Mucosa of rectum (tissue), 2 donors: ENCODE measurements around the gene ORAI1.
"Not testable (repeated sequence)": the region's sequence is repeated elsewhere in the genome, so short reads cannot be mapped to it uniquely, and the experiment has no call there.

ENCODE experiments used
- H3K27ac ChIP-seq, 2 donors: one replicate each; pipeline ENCODE4 v1.7.0; 2013; ENCODE audit warnings: inconsistent platforms in 2 of 2, low read depth in 2 of 2, low read length in 2 of 2
- H3K27me3 ChIP-seq, 2 donors: one replicate each; pipeline ENCODE4 v1.7.0; 2013; ENCODE audit warnings: low read length in 2 of 2; ENCODE audit not compliant: control insufficient read depth in 2 of 2, insufficient read depth in 2 of 2
- H3K36me3 ChIP-seq, 2 donors: one replicate each; pipeline ENCODE4 v1.7.0; 2013; ENCODE audit warnings: low read length in 2 of 2; ENCODE audit not compliant: control insufficient read depth in 2 of 2, insufficient read depth in 2 of 2
- H3K4me1 ChIP-seq, 2 donors: one replicate each; pipeline ENCODE4 v1.7.0; 2013; ENCODE audit warnings: low read length in 2 of 2, mild to moderate bottlenecking in 1 of 2; ENCODE audit not compliant: control insufficient read depth in 2 of 2, insufficient read depth in 2 of 2
- H3K4me3 ChIP-seq, 2 donors: one replicate each; pipeline ENCODE4 v1.7.0; 2013; ENCODE audit warnings: low read length in 2 of 2
- H3K9ac ChIP-seq, 2 donors: one replicate each; pipeline ENCODE4 v1.7.0; 2013; ENCODE audit warnings: low read length in 2 of 2, low read depth in 1 of 2, mild to moderate bottlenecking in 1 of 2
- H3K9me3 ChIP-seq, 2 donors: one replicate each; pipeline ENCODE4 v1.7.0; 2013; ENCODE audit warnings: low read length in 2 of 2; ENCODE audit not compliant: control insufficient read depth in 2 of 2
- donor health status: healthy.
- donor health status: Normal muscosa, but diverticular disease.

Gene ORAI1

DNA sequence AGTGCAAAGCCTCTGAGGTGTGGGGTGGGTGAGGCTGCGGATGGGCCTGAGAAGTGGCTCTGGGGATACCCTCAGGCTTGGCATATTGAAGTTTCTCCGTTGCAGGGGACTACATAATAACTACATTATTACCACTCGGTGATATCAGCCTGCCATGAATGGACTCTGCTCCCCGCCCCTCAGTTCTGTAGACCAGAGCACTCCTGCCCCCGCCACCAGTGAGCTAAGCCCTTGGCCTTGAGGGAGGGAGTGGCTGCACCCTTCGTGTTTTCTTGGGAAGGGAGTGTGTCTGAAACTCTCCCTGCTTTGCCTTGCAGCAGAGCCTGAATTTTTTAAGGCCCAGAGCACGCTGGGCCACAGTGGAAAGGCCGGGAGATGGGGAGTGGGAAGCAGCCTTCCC lies 1.7 kb downstream of the ORAI1 start:
- H3K4me3 ChIP-seq, result peak overlapping the region; percentile 83 to 89
- no peaks in the 10 kb centered on the region for H3K27me3 ChIP-seq
- peaks cover 22 to 26% of the 10 kb centered on the region in 2 donors for H3K4me1 ChIP-seq
- H3K9me3 ChIP-seq, result no peaks in the 10 kb centered on the region
- H3K9ac ChIP-seq, result peak overlapping the region; percentile 52 to 87
- H3K36me3 ChIP-seq, result no peaks in the 10 kb centered on the region
- H3K27ac ChIP-seq, result peak overlapping the region; percentile 24 to 92

DNA sequence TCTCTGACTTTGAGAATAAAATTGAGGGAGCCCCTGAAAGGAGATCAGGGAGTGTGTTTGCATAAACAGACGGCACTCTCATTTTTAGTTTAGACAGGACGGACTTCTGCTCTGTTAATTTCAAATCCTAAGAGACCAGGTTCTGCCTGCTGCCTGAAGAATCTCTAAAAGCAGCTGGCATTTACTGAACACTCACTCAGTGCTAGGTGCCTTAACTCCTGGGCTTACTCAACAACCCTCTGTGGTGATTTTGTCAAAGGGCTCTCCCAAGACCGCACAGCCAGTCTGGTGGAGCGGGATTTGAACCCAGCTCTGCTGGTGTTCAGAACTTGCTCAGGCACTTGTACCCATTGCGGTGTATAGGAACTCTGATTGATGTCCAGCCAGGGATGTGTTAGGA lies 2.2 kb downstream of the ORAI1 start:
- H3K9ac ChIP-seq, result peak overlapping the region; percentile 52 to 87

DNA sequence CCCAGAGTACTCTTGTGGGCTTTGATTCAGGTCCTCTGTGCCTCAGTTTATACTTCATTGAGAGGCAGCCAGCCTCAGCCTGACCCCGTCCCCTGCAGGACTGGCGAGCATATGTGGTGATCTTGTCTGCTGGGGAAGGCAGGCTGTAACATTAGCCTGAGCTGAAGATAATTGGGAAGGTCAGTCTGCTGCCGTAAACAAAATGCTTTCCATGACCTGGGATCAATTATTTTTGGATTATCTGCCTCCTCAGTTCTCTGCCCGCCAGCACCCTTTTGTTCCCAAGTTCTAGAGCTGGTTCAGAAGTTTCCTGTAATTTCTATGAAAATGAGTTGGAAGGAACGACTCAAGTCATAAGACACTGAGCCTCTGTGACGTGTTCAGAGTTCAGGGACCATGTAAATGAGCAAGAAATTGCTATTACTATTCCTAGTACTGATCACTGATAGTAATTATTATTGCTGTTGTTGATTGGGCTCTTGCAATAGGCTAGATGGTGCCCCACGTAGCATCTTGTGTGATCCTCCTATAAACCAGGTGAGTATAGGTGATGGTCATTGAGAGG lies 4.5 kb downstream of the ORAI1 start:
- Histone ChIP-seq H3K9me3 (no peaks in the 10 kb centered on the region), H3K4me1 (peaks cover 19 to 23% of the 10 kb centered on the region in 2 donors), H3K27ac (no peak overlapping the region), H3K27me3 (no peaks in the 10 kb centered on the region), H3K9ac (no peak overlapping the region), H3K4me3 (no peak overlapping the region), H3K36me3 (no peaks in the 10 kb centered on the region)

More for the DNA sequence above, 2.2 kb downstream of the ORAI1 start:
- Histone ChIP-seq H3K27me3 (no peaks in the 10 kb centered on the region), H3K4me3 (peak overlapping the region; percentile 0 to 89), H3K36me3 (no peaks in the 10 kb centered on the region), H3K4me1 (peaks cover 25 to 29% of the 10 kb centered on the region in 2 donors), H3K27ac (peak overlapping the region in 1 of 2 donors; percentile 92), H3K9me3 (no peaks in the 10 kb centered on the region)

DNA sequence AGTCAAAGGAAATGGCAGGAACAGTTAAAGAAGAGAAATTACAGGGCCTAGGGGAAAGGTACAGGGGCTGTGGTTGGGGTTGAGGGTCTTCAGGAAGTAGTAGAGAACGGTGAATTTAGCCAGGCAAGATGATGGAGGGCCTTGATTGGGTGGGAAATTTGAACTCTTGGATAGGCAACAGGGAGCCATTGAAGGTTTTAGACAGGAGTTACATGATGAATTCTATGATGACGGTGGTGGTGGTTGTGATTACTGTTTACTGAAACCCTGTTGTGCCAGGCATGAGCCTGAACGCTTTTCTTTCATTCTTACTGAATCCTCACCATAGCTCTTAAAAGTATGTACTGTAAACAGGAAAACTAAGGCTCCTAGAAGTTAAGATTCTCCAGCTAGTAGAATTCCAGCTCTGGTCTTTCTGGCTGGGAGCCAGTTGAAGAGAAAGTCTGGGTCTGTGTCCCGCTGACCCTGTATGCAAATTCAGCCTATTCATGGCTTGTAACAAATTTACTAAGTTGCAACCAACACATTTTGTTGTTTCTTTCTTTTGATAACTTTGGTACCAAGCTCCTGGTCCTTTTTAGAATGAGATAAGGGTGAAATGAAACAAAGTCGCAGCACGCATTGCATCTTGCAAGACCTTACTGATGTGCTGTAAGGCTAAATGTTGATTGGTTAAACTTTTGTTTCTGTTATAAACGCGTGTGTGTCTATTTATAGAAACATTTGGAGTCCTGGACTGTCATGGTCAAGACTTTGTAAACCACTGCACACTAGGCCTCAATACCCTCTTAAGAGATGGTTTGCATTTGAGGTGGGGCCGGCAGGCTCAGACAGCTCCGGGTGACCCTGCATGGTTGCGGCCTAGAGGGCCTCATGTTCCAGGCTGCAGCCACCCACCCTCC lies 6.0 kb downstream of the ORAI1 start:
- Histone ChIP-seq H3K4me1 (peaks cover 18 to 19% of the 10 kb centered on the region in 2 donors), H3K4me3 (no peak overlapping the region), H3K27ac (peak overlapping the region; percentile 51 to 57), H3K9ac (no peak overlapping the region), H3K9me3 (no peaks in the 10 kb centered on the region), H3K36me3 (no peaks in the 10 kb centered on the region), H3K27me3 (no peaks in the 10 kb centered on the region)

DNA sequence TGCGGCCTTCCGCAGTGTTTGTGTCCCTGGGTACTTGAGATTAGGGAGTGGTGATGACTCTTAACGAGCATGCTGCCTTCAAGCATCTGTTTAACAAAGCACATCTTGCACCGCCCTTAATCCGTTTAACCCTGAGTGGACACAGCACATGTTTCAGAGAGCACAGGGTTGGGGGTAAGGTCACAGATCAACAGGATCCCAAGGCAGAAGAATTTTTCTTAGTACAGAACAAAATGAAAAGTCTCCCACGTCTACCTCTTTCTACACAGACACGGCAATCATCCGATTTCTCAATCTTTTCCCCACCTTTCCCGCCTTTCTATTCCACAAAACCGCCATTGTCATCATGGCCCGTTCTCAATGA lies 7.5 kb downstream of the ORAI1 start:
- H3K27ac ChIP-seq, H3K27me3 ChIP-seq, H3K36me3 ChIP-seq, H3K9me3 ChIP-seq, H3K4me3 ChIP-seq, H3K4me1 ChIP-seq, H3K9ac ChIP-seq: not testable (repeated sequence)

DNA sequence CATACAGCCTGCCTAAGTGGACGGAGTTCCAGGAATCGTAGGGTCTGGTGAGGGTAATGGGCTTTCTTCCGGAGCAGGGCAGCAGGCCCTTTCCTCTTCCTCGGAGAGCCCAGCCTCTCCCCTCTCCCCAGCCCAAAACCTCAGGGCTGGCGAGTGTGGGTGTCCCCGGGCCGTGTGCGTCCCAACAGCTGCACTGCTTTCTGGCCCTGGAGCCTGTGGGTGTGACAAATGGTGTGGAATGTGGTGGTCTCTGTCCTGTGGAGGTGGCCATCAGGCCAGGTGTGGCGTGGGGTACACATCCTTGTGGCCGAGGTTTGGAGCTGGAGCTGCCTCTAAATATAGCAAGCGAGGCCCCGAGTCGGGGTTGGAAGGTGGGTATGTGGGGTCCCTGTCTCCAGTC lies 8.5 kb downstream of the ORAI1 start:
- no peaks in the 10 kb centered on the region for H3K36me3 ChIP-seq
- no peaks in the 10 kb centered on the region for H3K9me3 ChIP-seq
- H3K27ac ChIP-seq, result no peak overlapping the region
- H3K4me3 ChIP-seq, result no peak overlapping the region
- no peaks in the 10 kb centered on the region for H3K27me3 ChIP-seq
- H3K9ac ChIP-seq, result no peak overlapping the region
- H3K4me1 ChIP-seq, result peaks cover 6 to 7% of the 10 kb centered on the region in 2 donors

DNA sequence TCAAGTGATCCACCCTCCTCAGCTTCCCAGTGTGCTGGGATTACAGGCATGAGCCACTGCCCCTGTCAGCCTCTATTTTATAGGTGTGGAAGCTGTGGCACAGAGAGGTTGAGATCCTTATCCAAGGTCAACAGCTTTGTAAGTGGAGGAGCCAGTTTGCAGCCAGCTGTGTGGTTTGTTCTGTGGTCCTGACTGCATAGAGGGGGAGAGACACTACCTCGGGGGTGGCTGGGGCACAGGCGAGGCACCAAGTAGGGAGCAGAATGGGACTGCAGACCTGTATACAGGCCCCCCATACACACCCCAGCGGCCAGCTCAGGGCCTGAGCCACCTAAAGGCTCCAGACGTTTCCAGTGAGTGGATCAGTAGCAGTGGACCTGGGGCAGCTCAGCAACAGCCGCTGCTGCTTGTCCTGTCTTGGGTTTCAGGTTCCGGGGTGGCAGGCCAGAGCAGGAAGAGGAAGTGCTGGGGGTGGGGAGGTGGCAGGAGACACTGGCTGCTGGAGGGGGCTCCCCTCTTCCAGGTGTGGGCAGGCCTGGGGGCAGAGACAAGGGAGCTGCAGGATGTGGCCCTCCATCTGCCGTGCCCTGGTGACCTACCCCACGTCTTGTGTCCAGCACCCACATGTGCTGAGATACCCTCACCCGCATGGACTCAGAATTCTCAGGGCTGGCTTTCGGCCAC lies 11.0 kb downstream of the ORAI1 start:
- peak overlapping the region in 1 of 2 donors; percentile 32 for H3K9ac ChIP-seq
- H3K27me3 ChIP-seq, result no peaks in the 10 kb centered on the region
- peaks cover 6 to 8% of the 10 kb centered on the region in 2 donors for H3K36me3 ChIP-seq
- no peak overlapping the region for H3K4me3 ChIP-seq
- peak overlapping the region in 1 of 2 donors; percentile 3 for H3K27ac ChIP-seq
- peaks cover 6 to 7% of the 10 kb centered on the region in 2 donors for H3K4me1 ChIP-seq
- no peaks in the 10 kb centered on the region for H3K9me3 ChIP-seq

DNA sequence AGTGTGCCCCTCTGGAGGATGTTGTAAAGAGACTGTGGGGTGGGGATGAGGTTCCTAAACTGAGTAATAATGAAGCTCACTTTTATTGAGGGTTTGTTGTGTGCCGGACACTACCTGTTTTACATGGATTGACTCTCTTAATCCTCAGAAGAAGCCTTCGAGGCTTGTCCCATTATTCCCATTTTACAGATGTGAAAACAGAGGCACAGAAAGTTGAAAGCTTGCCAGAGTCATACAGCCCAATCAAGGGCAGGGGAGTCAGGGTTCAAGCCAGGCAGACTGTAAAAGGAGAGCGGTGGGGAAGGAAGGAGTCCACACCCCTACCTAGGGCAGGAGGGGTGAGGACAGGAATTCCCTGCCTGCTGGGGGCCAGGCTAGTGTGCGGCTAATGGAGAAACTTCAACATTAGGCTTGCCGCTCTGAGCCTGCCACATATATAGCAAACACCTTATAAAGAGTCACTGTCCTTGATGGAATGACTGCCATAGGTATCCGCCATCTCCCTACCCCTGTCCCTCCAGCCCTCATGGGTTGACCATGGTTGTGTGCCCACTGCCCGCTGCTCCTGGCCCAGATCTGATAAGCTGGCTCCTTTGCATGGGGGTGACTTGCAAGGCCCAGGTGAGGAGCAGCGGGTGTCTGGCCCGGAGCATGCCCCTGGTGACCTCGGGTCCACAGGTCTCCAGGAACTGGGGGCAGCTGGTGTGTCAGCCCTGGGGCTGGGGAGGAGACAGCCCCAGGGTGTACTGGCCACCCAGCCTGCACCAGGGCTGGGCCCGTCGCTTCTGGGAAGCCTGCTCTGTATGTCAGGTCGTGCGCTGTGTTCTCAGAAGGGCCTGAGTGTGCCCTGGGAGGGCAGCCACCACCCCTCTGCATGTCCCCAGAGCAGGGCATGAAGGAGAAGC lies 12.2 kb downstream of the ORAI1 start:
- peaks cover 6 to 8% of the 10 kb centered on the region in 2 donors for H3K36me3 ChIP-seq
- no peak overlapping the region for H3K27ac ChIP-seq
- H3K9me3 ChIP-seq, result no peaks in the 10 kb centered on the region
- H3K9ac ChIP-seq, result no peak overlapping the region
- H3K27me3 ChIP-seq, result no peaks in the 10 kb centered on the region
- no peaks in the 10 kb centered on the region for H3K4me1 ChIP-seq
- H3K4me3 ChIP-seq, result no peak overlapping the region

DNA sequence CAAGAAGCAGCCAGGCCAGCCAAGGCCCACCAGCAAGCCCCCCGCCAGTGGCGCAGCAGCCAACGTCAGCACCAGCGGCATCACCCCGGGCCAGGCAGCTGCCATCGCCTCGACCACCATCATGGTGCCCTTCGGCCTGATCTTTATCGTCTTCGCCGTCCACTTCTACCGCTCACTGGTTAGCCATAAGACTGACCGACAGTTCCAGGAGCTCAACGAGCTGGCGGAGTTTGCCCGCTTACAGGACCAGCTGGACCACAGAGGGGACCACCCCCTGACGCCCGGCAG lies 15.0 kb downstream of the ORAI1 start:
- no peak overlapping the region for H3K27ac ChIP-seq
- H3K36me3 ChIP-seq, result peaks cover 6 to 8% of the 10 kb centered on the region in 2 donors
- no peak overlapping the region for H3K4me3 ChIP-seq
- no peak overlapping the region for H3K9ac ChIP-seq
- no peaks in the 10 kb centered on the region for H3K4me1 ChIP-seq
- no peaks in the 10 kb centered on the region for H3K9me3 ChIP-seq
- no peaks in the 10 kb centered on the region for H3K27me3 ChIP-seq
